ENCODE data around the gene NSUN6.
"Not testable (repeated sequence)": the region's sequence is repeated elsewhere in the genome, so short reads cannot be mapped to it uniquely, and the experiment has no call there.

Gene NSUN6

DNA sequence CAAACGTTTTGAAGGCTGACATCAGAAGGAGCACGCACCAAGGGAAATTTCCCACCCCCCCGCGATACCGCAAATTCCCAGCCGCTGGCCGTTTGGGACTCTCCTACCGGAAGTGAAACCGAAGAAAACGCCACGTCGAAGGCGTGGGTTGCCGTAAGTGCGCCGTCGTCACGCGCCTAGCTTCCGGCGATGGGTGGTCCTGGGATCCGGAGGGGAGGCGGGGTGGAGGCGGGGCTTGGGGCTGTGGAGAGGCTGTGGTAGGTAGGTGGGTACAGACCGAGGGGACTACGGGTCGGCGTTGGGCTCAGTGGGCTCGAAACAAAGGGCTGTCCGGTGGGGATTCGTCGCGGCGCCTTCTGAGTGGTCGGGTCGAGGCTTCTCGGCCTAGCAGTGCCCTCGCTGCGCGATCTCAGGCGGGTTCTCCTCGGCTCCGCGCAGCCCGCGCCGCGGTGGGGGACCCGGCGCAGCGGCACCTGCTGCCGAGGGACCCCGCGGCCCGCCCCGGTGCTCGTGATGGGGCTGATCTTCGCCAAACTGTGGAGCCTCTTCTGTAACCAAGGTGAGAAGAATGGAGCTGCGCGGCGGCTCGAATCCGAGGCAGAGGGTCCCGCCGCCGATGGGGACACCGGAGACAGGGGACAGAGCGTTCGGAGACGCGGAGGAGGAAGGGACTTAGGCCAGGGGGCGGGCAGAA is 7.9 kb upstream of the NSUN6 start, which contains the start of gene ARL5B:
ARL5B (plus strand) TSS at position 307 of the 694 bp plus-strand sequence; CDS start at position 514, 207 bp downstream.
- peak; percentile 97 for DNase-seq (ENCODE audit: low read depth)

DNA sequence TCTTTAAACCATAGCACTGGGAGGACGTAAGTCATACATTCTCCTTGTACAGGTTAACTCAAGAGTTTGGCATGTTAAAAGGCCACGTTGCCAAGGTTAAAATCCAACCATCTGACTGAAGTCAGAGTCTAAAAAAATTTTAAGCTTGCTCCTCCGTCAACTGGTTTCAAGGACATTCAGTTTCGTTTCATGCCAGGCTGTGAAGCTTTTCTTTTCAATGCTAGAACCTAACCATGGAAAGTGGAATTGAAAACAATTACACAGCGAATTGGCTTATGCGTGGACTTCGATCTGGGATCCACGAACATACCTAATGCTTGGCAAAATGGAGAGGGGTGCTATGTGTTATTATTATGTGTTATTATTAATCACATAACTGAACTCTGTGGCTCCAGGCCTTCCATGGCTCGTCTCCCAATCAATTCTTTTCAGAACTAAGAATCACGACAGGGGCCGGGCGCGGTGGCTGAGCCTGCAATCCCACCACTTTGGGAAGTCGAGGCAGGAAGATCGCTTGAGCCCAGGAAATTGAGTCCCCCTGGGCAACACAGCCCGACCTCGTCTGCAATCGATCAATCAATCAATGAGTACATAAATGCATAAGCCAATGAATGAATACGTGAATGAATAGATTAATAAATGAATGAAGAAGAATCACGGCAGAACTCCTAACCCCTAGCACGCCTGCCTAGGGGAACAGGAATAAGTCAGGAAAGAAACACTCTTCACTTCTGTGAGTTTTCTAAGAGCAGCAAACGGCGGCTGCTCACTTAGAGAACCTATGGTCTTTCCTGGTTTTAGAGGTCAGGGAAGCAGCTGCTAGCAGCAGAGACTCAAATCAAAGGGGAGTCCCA is 7.1 kb upstream of the NSUN6 start:
- peak; percentile 13 for DNase-seq (ENCODE audit: low read depth)

DNA sequence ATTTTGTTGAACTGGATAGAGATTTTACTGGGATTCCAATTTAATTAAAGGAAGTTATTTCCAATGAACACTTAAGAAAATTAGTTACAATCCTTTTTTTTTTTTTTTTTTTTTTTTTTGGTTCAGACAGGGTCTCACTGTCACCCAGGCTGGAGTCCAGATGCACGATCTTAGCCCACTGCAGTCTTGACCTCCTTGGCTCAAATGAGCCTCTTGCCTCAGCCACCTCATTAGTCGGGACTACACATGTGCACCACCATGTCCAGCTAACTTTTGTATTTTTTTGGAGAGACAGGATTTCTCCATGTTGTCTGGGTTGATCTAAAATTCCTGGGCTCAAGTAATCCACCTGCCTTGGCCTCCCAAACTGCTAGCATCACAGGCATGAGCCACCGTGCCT is 5.3 kb upstream of the NSUN6 start:
- no peak for DNase-seq (ENCODE audit: low read depth)

DNA sequence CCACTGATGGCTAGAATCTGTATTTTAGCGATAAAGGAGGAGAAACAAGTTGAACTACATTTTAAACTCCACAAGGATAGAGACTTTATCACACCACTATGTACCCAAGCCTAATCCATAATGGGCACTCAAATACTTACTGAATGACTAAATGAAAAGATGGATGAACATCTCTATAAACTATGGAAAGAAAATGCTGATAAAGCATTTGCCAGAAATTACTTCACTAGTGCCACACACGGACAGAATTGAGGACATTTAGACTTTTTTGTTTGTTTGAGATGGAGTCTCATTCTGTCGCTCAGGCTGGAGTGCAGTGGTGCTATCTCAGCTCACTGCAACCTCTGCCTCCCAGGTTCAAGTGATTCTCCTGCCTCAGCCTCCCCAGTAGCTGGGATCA is 1.7 kb upstream of the NSUN6 start:
- DNase-seq (ENCODE audit: low read depth) = no peak

DNA sequence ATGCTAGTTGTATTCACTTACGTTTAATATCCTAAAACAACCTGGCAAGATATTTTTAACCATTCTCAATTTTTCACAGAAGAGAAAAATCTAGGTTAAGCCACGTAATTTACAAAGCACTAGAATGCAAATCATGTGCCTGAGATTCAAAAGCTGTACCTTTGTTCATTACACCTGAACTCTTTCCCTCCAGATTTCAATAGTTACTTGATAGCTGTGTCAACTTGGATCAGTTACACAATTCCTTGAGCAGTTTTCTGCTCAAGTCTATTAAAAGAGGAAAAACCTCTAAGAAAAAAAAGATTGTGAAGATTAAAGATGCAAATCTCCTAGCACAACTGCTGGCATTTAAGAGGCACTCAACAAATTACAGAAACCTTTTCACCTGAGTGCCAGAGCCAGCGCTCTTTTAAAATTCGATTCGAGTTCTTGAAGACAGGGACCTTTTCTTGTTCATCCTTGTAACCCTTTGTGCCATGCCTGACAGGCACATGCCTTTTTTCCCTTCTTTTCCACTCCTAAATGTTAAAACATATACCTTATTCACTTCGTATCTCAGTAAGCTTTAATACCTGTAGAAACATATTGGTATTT is 886 bp downstream of the NSUN6 start:
- DNase-seq (ENCODE audit: low read depth) = no peak

DNA sequence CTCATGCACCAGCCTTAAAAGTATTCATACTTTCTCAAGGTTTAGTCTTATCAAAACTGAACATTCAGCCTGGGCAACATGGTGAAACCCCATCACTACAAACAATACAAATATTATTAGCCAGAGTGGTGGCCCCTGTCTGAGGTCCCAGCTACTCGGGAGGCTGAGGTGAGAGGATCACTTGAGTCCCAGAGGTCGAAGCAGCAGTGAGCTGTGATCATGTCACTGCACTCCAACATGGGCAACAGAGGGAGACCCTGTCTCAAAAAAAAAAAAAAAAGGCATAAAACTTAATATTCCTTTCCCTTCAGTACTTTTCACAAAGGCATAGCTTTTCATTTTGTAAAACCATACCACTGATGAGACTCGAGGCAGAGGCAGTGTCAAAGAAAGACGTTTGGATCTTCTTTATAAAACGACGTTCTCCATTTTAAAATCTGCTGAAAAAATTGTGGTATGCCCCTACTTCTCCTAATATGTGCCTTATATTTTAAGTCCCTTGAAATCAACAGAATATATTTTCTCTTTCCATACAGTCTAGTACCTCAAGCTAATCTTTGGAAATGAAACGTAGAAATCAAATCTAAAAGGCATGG is 1.9 kb downstream of the NSUN6 start:
- DNase-seq (ENCODE audit: low read depth) = no peak

DNA sequence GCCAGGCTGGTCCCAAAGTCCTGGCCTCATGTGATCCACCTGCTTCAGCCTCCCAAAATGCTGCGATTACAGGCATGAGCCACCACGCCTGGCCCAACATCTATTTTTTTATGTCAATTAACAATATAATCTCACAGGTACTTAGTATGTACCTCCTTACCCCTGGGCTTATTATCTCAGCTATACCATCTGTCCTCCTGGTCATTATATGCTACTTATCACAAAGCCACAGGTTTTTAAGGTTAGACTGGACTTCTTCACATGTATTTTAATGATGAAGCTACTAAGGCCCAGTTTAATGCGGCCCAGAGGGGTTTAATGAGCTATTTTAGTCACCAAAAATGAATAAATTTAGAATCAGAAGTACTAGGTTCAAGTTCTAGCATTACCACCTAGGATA is 3.4 kb downstream of the NSUN6 start:
- no peak for DNase-seq (ENCODE audit: low read depth)

DNA sequence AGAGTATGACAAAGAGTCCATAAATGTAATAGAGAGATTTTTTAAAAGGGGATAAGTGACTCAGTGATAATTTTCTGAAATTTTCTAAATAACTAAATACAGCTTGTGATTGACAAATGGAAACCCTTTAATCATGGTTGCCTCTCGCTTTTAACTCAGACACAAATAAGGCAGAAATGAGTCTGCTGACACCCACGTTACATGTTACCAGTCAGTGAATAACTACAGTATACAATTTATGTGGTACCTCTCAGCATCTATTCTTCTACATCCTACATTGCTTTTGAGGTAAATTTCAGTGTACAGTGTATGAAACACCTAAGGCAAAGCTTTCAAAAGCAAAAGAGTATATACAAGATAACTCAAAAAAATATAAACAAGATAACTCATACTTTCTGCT is 4.2 kb downstream of the NSUN6 start:
- no peak for DNase-seq (ENCODE audit: low read depth)

DNA sequence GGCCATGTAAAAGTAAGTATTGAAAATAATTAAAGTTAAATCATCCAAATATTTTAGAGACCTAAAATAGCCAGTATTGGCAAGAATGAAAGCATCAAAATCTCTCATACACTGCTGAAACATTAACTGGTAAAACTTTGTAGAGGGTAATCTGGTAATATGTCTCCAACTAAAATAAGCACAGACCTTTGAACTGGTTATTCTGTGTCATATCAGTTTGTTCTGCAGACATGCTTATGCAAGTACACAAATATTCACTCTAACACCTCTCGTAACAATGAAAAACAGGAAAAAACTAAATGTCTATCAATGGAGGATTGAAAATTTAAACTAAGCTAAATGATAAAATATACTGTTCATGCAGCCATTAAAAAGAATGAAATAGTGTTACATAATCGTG is 11.7 kb downstream of the NSUN6 start:
- DNase-seq (ENCODE audit: low read depth) = not testable (repeated sequence)

DNA sequence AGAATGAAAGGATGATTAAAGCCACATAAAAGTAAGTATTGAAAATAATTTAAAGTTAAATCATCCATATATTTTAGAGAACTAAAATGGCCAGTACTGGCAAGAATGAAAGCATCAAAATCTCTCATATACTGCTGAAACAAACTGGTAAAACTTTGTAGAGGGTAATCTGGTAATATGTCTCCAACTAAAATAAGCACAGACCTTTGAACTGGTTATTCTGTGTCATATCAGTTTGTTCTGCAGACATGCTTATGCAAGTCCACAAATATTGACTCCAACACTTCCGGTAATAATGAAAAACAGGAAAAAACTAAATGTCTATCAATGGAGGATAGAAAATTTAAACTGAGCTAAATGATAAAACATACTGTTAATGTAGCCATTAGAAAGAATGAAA is 14.0 kb downstream of the NSUN6 start:
- DNase-seq (ENCODE audit: low read depth) = not testable (repeated sequence)

DNA sequence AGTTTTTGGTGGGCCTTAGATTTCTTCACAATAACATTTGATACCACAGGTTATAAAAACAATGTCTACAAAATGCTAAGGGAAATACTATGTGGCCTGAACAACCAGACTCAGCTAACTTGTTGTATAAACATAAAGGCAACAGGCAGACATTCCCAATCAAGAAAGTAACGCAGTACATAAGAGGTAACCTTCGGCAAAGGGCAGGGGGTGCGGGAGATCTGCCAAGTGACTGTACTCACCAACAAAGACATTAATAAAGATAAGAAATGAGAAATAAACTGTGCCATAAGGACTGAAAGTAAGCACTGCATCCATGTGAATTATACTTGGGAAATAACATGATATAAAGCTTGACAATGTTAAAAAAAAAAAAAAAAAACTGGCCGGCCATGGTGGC is 15.4 kb downstream of the NSUN6 start:
- DNase-seq (ENCODE audit: low read depth) = no peak

DNA sequence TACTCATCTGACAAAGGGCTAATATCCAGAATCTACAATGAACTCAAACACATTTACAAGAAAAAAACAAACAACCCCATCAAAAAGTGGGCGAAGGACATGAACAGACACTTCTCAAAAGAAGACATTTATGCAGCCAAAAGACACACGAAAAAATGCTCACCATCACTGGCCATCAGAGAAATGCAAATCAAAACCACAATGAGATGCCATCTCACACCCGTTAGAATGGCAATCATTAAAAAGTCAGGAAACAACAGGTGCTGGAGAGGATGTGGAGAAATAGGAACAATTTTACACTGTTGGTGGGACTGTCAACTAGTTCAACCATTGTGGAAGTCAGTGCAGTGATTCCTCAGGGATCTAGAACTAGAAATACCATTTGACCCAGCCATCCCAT is 18.9 kb downstream of the NSUN6 start:
- not testable (repeated sequence) for DNase-seq (ENCODE audit: low read depth)

DNA sequence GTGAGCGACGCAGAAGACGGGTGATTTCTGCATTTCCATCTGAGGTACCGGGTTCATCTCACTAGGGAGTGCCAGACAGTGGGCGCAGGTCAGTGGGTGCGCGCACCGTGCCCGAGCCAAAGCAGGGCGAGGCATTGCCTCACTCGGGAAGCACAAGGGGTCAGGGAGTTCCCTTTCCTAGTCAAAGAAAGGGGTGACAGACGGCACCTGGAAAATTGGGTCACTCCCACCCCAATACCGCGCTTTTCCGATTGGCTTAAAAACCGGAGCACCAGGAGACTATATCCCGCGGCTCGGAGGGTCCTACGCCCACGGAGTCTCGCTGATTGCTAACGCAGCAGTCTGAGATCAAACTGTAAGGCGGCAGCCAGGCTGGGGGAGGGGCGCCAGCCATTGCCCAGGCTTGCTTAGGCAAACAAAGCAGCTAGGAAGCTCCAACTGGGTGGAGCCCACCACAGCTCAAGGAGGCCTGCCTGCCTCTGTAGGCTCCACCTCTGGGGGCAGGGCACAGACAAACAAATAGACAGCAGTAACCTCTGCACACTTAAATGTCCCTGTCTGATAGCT is 23.9 kb downstream of the NSUN6 start:
- peak; percentile 16 for DNase-seq (ENCODE audit: low read depth)

DNA sequence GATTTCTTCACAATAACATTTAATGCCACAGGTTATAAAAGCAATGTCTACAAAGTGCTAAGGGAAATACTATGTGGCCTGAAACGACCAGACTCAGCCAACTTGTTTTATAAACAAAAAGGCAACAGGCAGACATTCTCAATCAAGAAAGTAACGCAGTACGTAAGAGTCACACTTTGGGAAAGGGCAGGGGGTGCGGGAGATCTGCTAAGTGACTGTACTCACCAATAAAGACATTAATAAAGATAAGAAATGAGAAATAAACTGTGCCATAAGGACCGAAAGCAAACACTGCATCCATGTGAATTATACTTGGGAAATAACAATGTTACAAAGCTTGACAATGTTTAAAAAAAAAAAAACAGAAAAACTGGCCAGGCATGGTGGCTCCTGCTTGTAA is 25.5 kb downstream of the NSUN6 start:
- DNase-seq (ENCODE audit: low read depth) = no peak

DNA sequence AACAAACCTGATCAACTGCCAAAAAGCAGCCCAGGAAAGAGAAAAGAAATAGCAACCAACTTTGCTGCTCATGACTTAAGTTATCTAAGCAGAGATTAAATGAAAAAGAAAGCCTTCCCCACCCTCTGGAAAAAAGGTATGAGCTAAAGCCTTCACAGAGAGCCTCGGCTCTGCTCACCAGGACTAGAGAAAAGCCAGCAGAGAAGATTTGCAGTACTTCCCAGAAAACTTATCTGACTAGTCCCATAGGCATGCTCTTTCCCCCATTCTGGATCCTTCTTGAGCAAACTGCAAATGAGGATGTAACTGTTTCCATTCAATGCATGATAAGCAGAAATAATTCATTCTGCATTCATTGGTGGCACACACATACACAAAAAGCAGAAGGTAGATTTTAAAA is 27.7 kb downstream of the NSUN6 start:
- DNase-seq (ENCODE audit: low read depth) = peak; percentile 16

DNA sequence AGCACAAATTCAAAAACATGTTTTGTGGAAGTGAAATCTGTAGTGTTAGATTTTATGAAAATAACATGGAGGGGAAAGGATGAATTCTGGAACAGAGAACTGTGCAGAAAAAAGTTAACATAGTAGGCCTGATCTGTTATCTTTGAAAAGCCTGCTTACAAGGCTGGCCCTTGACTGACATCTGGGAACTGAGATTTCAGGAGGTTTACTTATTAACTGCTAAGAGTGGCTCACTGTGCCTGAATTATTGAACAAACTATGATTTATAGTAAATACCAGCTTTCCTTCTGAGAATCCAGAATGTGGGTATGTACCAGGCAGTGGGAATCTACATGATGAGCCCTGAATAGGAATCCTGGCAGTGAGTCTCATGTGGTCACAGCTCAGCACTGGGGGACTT is 30.5 kb downstream of the NSUN6 start:
- no peak for DNase-seq (ENCODE audit: low read depth)

DNA sequence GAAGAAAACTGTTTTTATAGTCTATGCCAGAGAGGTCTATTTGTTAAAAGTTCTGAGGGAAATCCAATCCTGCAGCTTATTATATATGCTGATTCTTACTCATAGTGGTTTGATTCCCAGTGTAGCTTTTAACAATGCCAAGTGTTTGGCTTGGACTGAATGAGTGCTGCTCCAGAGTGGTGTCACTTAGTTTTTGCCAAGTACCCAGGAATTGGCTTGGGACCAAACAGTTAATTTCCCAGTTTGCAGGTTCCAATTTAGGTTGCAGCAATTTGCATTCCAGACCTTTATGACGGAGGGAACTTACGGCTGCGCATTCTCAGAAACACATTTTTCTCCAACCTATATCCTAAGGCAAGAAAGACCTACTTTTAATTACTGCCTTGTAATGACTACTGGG is 32.4 kb downstream of the NSUN6 start:
- DNase-seq (ENCODE audit: low read depth) = peak; percentile 60

DNA sequence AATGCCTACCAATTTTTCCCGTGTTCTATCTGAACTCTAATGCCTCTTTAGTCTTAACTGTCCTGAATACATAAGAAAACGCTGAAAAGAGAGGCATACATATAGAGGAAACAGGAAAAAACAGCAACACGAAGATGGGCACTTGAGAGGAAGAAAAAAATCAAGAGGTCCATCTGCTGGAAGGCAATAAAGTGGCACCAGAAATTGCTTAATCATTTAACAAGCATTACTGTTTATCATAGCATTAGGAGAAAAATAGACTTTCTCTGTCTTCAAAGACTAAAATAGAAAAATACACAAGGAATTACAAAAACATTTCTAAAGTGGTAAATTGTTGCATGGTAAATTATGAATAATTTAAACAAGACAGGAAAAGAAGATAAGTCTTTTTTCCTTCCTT is 35.0 kb downstream of the NSUN6 start:
- no peak for DNase-seq (ENCODE audit: low read depth)

DNA sequence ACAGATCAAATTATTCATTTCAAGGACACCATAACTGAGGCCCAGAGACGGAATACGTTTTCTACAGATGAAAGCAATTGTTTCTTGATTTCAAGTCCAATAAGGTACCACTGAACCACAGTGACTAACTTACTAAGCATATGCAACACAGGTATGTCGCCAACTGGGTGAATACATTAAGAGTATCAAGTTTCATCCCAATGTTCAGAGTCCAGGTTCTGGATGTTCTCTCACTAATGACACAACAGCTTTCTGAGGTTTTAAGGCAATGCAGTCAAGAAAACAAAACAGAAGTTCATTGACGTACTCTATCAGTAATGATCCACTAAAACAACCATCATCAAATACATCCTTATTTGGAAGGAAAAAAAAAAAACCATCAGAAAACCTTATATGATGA is 35.8 kb downstream of the NSUN6 start:
- no peak for DNase-seq (ENCODE audit: low read depth)

DNA sequence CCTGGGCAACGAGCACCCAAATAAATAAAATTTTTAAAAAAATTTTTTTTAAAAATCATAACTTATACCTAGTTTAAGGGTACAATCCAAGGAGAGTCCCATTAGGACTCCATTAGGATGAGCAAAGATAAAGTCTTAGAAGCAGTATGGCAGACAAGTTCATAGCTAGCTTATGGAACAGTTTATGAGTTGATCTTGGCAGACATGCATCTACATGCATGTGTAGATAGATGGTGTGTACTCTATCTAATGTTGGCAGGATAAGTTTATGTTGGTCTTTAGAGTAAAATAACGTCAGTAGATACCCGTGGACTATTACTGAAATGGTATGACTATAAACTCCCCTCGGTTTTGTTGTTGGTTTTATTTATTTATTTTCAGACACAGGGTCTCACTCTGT is 40.2 kb downstream of the NSUN6 start:
- DNase-seq (ENCODE audit: low read depth) = no peak

DNA sequence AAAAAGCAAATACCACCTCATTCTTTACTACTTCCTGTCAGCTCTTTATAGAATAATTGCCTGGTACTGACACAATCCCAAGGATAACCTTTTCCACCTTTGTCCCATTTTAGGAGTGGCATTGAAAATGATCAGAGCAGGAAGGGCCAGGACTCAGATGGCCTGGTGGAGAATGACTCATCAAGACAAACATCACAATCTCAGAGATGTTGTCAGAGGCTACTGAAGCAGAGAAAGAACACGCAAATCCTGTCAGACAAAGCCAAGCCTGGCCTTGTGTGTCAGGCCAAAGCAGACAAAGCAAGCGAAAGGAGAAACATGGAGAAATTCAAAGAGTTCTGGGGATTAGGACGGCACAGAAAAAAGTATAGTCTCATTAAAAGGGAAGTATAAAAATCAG is 40.9 kb downstream of the NSUN6 start:
- DNase-seq (ENCODE audit: low read depth) = peak; percentile 63

DNA sequence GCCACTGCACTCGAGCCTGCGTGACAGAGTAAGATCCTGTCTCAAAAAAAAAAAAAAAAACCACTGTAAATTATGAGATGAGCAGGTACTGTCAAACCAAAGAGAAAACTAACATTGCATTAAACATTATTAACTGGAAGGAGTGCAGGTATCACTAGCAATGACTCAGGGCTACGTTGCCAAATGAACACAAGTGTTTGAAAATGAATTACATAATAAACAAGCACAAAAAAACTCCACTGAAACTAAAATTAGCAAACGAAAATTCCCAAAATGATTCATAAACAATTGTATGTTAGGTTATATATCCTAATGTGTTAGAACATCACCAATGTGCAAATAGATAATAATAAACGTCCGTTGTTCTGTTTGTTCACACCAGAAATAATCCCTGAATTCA is 42.8 kb downstream of the NSUN6 start:
- DNase-seq (ENCODE audit: low read depth) = no peak
